GM06990 (cell line): Measurements from ENCODE around the gene MAGI2.
"Not testable (repeated sequence)": the region's sequence is repeated elsewhere in the genome, so short reads cannot be mapped to it uniquely, and the experiment has no call there.

Source experiments
- DNase-seq: peaks from one replicate; pipeline ENCODE4 v3.0.0-alpha.2; 2011; ENCODE audit not compliant: insufficient read length; ENCODE audit errors: extremely low read depth
- H3K27me3 ChIP-seq: replicated peaks from 2 replicates; pipeline ENCODE4 v1.6.0; 2011; ENCODE audit warnings: low read length; ENCODE audit not compliant: control insufficient read depth, insufficient read depth
- H3K36me3 ChIP-seq: 2 replicates; pipeline ENCODE4 v1.5.1; 2011; ENCODE audit warnings: low read length; ENCODE audit not compliant: control insufficient read depth, insufficient read depth
- H3K4me3 ChIP-seq: replicated peaks from 2 replicates; pipeline ENCODE4 v1.5.1; 2011; ENCODE audit warnings: low read depth, mild to moderate bottlenecking, control low read depth, low read length
- TF ChIP-seq, protein P1 (sequence below): IDR thresholded peaks from 2 replicates; pipeline ENCODE4 v1.5.1; 2011; ENCODE audit warnings: low read length, control low read depth, mild to moderate bottlenecking, inconsistent platforms; ENCODE audit not compliant: insufficient read depth, poor library complexity, severe bottlenecking

The MAGI2 gene

DNA sequence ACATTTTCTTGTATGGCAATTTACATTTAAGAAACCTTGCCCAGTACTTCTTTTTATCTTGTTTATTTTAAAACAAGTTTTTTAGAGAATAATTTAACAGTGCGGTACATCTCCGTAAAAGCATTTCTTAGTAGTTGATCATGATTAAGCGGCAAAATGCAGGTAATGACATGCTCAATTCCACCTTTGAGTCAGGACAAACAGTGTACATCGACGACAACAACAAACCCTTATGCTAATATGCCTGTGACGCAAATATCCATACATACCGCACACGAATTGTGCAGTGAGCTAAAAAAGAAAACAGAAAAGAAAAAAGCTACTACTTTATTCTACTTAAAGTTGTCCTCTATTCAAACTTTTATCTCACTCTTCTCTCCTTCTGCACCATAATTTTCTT is 1.9 kb downstream of the MAGI2 start:
- no peaks in the 10 kb centered on the region for H3K27me3 ChIP-seq
- TF ChIP-seq, protein P1, sequence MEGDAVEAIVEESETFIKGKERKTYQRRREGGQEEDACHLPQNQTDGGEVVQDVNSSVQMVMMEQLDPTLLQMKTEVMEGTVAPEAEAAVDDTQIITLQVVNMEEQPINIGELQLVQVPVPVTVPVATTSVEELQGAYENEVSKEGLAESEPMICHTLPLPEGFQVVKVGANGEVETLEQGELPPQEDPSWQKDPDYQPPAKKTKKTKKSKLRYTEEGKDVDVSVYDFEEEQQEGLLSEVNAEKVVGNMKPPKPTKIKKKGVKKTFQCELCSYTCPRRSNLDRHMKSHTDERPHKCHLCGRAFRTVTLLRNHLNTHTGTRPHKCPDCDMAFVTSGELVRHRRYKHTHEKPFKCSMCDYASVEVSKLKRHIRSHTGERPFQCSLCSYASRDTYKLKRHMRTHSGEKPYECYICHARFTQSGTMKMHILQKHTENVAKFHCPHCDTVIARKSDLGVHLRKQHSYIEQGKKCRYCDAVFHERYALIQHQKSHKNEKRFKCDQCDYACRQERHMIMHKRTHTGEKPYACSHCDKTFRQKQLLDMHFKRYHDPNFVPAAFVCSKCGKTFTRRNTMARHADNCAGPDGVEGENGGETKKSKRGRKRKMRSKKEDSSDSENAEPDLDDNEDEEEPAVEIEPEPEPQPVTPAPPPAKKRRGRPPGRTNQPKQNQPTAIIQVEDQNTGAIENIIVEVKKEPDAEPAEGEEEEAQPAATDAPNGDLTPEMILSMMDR, result no peak
- H3K36me3 ChIP-seq, result no peaks in the 10 kb centered on the region
- no peak overlapping the region for H3K4me3 ChIP-seq
- DNase-seq, result no peak

GRCh38 chr7:79442766-79443165 is 10.7 kb downstream of the MAGI2 start:
- H3K4me3 ChIP-seq, DNase-seq, H3K27me3 ChIP-seq, H3K36me3 ChIP-seq: not testable (repeated sequence)

- TF ChIP-seq, protein P1, result no peak
- Histone ChIP-seq H3K4me3 (no peak overlapping the region), H3K36me3 (no peaks in the 10 kb centered on the region), H3K27me3 (no peaks in the 10 kb centered on the region)
- no peak for DNase-seq
These were observed 17.1 kb downstream of the MAGI2 start for GRCh38 chr7:79436378-79436777.

GRCh38 chr7:79434867-79435266 is 18.6 kb downstream of the MAGI2 start:
- DNase-seq, result no peak
- Histone ChIP-seq H3K4me3 (no peak overlapping the region), H3K27me3 (no peaks in the 10 kb centered on the region), H3K36me3 (no peaks in the 10 kb centered on the region)
- TF ChIP-seq, protein P1, result no peak

- no peaks in the 10 kb centered on the region for H3K27me3 ChIP-seq
- TF ChIP-seq, protein P1, result no peak
- no peaks in the 10 kb centered on the region for H3K36me3 ChIP-seq
- DNase-seq, result no peak
- H3K4me3 ChIP-seq, result no peak overlapping the region
These were observed 19.4 kb downstream of the MAGI2 start for GRCh38 chr7:79434098-79434497.

- TF ChIP-seq, protein P1, result no peak
These were observed 23.1 kb downstream of the MAGI2 start for GRCh38 chr7:79430391-79430790.

More at GRCh38 chr7:79430391-79430790, 23.1 kb downstream of the MAGI2 start:
- Histone ChIP-seq H3K36me3 (no peaks in the 10 kb centered on the region), H3K27me3 (no peaks in the 10 kb centered on the region), H3K4me3 (no peak overlapping the region)
- no peak for DNase-seq
